Immature natural killer cell (primary cell): ENCODE data around the gene IGFBP5. TPM values are rescaled to one million over a fixed set of nuclear protein-coding genes. Genes with fewer than 3 reads are reported as not detected.

Experiments used
- DNase-seq, 3 donors: peaks; one replicate each; pipeline ENCODE4 v3.0.0; 2022; ENCODE audit warnings: mixed read lengths in 1 of 3
- H3K27ac Mint-ChIP-seq, 6 donors: one replicate each; pipeline ENCODE4 v1.8.0; 2020; ENCODE audit warnings: mixed read lengths in 6 of 6, mild to moderate bottlenecking in 5 of 6, inconsistent platforms in 4 of 6, moderate library complexity in 3 of 6
- H3K27me3 Mint-ChIP-seq, 3 donors: one replicate each; pipeline ENCODE4 v1.8.0; 2020 to 2021; ENCODE audit warnings: low read depth in 3 of 3, mild to moderate bottlenecking in 3 of 3, mixed read lengths in 3 of 3, moderate library complexity in 3 of 3, inconsistent platforms in 1 of 3
- H3K36me3 Mint-ChIP-seq, 3 donors: one replicate each; pipeline ENCODE4 v1.8.0; 2020; ENCODE audit warnings: mixed read lengths in 3 of 3, inconsistent platforms in 2 of 3, mild to moderate bottlenecking in 2 of 3
- H3K4me1 Mint-ChIP-seq, 2 donors: one replicate each; pipeline ENCODE4 v1.8.0; 2020; ENCODE audit warnings: inconsistent platforms in 2 of 2, mild to moderate bottlenecking in 2 of 2, mixed read lengths in 2 of 2, moderate library complexity in 1 of 2
- H3K4me3 Mint-ChIP-seq, 5 donors: one replicate each; pipeline ENCODE4 v1.8.0; 2020; ENCODE audit warnings: mild to moderate bottlenecking in 5 of 5, mixed read lengths in 5 of 5, inconsistent platforms in 3 of 5, moderate library complexity in 3 of 5
- H3K9me3 Mint-ChIP-seq, 6 donors: one replicate each; pipeline ENCODE4 v1.8.0; 2020; ENCODE audit warnings: mild to moderate bottlenecking in 6 of 6, mixed read lengths in 6 of 6, inconsistent platforms in 4 of 6, moderate library complexity in 3 of 6
- polyA plus RNA-seq, 3 donors: library from polyadenylated mRNA; unstranded; fragments of 300-500 nt; fragmentation: Illumina TruSeq; gene quantifications; one replicate each; pipeline ENCODE4 v1.2.3, GENCODE V29; 2021

Gene IGFBP5
- polyA plus RNA-seq: not detected

- H3K4me3 Mint-ChIP-seq: peak within 1 kb of the TSS in 1 of 5 donors; percentile 8
- no peak for DNase-seq
- no peak within 1 kb of the TSS for H3K27ac Mint-ChIP-seq
- peaks cover 24 to 29% of the 10 kb centered on the region in 2 donors for H3K4me1 Mint-ChIP-seq
- H3K36me3 Mint-ChIP-seq: no peaks in the 10 kb centered on the region
- H3K9me3 Mint-ChIP-seq: no peaks in the 10 kb centered on the region
- peaks cover 21 to 23% (median 21%) of the 10 kb centered on the region in 3 donors for H3K27me3 Mint-ChIP-seq
Observed at GRCh38 chr2:216695401-216695821, at the start of gene IGFBP5. IGFBP5 (minus strand) TSS chr2:216695549; CDS start chr2:216694775, 774 bp downstream.

GRCh38 chr2:216743781-216744180 is 48.4 kb upstream of the IGFBP5 start:
- Mint-ChIP-seq H3K27me3 (peaks cover 2 to 30% (median 7%) of the 10 kb centered on the region in 3 donors), H3K9me3 (no peaks in the 10 kb centered on the region), H3K27ac (no peak overlapping the region), H3K4me3 (no peak overlapping the region), H3K36me3 (no peaks in the 10 kb centered on the region), H3K4me1 (no peaks in the 10 kb centered on the region)
- no peak for DNase-seq

GRCh38 chr2:216742411-216742810 is 47.1 kb upstream of the IGFBP5 start:
- H3K27me3 Mint-ChIP-seq: peaks cover 3 to 20% (median 7%) of the 10 kb centered on the region in 3 donors

GRCh38 chr2:216741223-216741593 is 45.9 kb upstream of the IGFBP5 start:
- H3K9me3 Mint-ChIP-seq: no peaks in the 10 kb centered on the region
- H3K4me1 Mint-ChIP-seq: no peaks in the 10 kb centered on the region
- no peaks in the 10 kb centered on the region for H3K36me3 Mint-ChIP-seq
- peaks cover 3 to 22% (median 7%) of the 10 kb centered on the region in 3 donors for H3K27me3 Mint-ChIP-seq
- no peak overlapping the region for H3K27ac Mint-ChIP-seq
- DNase-seq: no peak
- H3K4me3 Mint-ChIP-seq: no peak overlapping the region

More at GRCh38 chr2:216742411-216742810, 47.1 kb upstream of the IGFBP5 start:
- no peaks in the 10 kb centered on the region for H3K4me1 Mint-ChIP-seq
- no peaks in the 10 kb centered on the region for H3K36me3 Mint-ChIP-seq
- H3K27ac Mint-ChIP-seq: no peak overlapping the region
- no peak overlapping the region for H3K4me3 Mint-ChIP-seq
- no peaks in the 10 kb centered on the region for H3K9me3 Mint-ChIP-seq
- DNase-seq: no peak

GRCh38 chr2:216740557-216741222 is 45.3 kb upstream of the IGFBP5 start:
- H3K4me3 Mint-ChIP-seq: no peak overlapping the region
- DNase-seq: no peak
- H3K27me3 Mint-ChIP-seq: peaks cover 3 to 20% (median 7%) of the 10 kb centered on the region in 3 donors
- H3K36me3 Mint-ChIP-seq: no peaks in the 10 kb centered on the region
- H3K4me1 Mint-ChIP-seq: no peaks in the 10 kb centered on the region
- no peak overlapping the region for H3K27ac Mint-ChIP-seq
- no peaks in the 10 kb centered on the region for H3K9me3 Mint-ChIP-seq

DNA sequence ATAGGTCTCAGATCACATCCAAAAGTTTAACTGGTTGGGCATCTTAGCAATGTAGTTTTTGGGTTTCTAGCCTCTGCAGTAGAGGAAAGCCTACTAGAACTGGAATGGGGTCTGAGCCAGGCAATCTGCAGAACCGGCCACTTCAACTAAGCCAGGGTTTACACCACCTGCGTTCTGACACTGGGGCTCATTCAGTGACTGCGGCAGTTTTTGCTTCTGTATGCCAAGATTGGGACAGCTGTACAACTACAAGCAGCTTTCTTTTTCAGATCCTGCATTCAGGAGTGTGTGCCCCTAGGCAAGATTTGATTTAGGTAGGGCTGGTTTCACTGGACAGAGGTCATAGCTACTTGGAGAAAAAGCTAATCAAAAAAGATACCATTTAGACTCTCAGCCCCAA is 43.7 kb upstream of the IGFBP5 start:
- Mint-ChIP-seq H3K36me3 (no peaks in the 10 kb centered on the region), H3K4me1 (no peaks in the 10 kb centered on the region), H3K27ac (no peak overlapping the region), H3K4me3 (no peak overlapping the region), H3K27me3 (peaks cover 3 to 17% (median 7%) of the 10 kb centered on the region in 3 donors), H3K9me3 (no peaks in the 10 kb centered on the region)
- DNase-seq: no peak

- Mint-ChIP-seq H3K9me3 (no peaks in the 10 kb centered on the region), H3K4me1 (no peaks in the 10 kb centered on the region)
Observed at GRCh38 chr2:216737676-216738075, 42.3 kb upstream of the IGFBP5 start.

GRCh38 chr2:216736326-216736725 is 41.0 kb upstream of the IGFBP5 start:
- Mint-ChIP-seq H3K9me3 (no peaks in the 10 kb centered on the region), H3K36me3 (no peaks in the 10 kb centered on the region), H3K4me1 (no peaks in the 10 kb centered on the region), H3K4me3 (no peak overlapping the region), H3K27me3 (peaks cover 0 to 7% (median 3%) of the 10 kb centered on the region in 3 donors), H3K27ac (no peak overlapping the region)
- no peak for DNase-seq

More at GRCh38 chr2:216737676-216738075, 42.3 kb upstream of the IGFBP5 start:
- H3K36me3 Mint-ChIP-seq: no peaks in the 10 kb centered on the region
- no peak overlapping the region for H3K27ac Mint-ChIP-seq
- no peak for DNase-seq
- no peak overlapping the region for H3K4me3 Mint-ChIP-seq
- H3K27me3 Mint-ChIP-seq: peaks cover 0 to 16% (median 3%) of the 10 kb centered on the region in 3 donors

DNA sequence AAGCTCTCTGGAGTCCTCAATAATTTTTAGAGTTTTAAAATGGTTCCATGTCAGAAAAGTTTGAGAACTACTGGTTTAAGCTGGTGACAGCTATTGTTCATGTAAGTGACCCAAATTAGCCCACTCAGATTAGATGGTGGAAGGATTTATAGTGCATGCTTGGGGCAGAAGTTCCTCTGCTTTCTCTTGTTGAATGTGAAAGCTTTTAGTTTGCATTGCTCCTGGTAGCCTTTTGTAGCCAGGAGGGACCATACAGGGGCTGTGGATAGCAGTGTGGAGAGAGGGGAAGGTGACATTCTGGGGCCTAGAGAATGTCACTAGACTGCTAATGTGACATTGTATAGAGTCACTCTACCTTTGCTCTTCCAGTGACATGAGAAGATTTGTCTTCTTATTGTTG is 40.3 kb upstream of the IGFBP5 start:
- no peak for DNase-seq
- no peaks in the 10 kb centered on the region for H3K4me1 Mint-ChIP-seq
- no peak overlapping the region for H3K27ac Mint-ChIP-seq
- H3K36me3 Mint-ChIP-seq: no peaks in the 10 kb centered on the region
- no peak overlapping the region for H3K4me3 Mint-ChIP-seq
- no peaks in the 10 kb centered on the region for H3K9me3 Mint-ChIP-seq
- H3K27me3 Mint-ChIP-seq: peaks cover 0 to 11% (median 3%) of the 10 kb centered on the region in 3 donors

- Mint-ChIP-seq H3K4me3 (no peak overlapping the region), H3K36me3 (no peaks in the 10 kb centered on the region), H3K9me3 (no peaks in the 10 kb centered on the region), H3K27me3 (peaks cover 0 to 11% (median 3%) of the 10 kb centered on the region in 3 donors), H3K27ac (no peak overlapping the region), H3K4me1 (no peaks in the 10 kb centered on the region)
- DNase-seq: no peak
Observed at GRCh38 chr2:216735086-216735485, 39.7 kb upstream of the IGFBP5 start.

DNA sequence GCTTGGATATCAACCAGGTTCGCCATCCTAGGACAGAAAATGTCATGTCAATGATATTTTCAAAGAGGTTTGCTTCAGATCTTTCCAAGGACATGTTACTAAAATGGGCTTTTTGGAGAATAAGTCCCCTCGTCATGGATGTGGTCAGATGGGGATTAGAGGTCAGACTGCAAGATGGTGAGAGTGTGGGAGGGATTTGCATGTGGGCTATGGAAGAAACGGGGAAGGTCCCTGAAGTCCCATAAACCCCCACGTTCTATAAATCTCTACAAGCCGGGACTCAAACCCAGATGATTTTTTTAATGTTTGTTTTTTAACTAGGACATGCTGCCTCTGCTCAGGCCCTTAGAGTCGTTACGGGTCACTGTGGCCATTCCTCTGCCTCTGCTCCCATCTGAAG is 37.7 kb upstream of the IGFBP5 start:
- peaks cover 0 to 9% (median 2%) of the 10 kb centered on the region in 3 donors for H3K27me3 Mint-ChIP-seq
- no peak overlapping the region for H3K27ac Mint-ChIP-seq
- no peaks in the 10 kb centered on the region for H3K9me3 Mint-ChIP-seq
- no peaks in the 10 kb centered on the region for H3K4me1 Mint-ChIP-seq
- H3K4me3 Mint-ChIP-seq: no peak overlapping the region
- DNase-seq: no peak
- no peaks in the 10 kb centered on the region for H3K36me3 Mint-ChIP-seq

DNA sequence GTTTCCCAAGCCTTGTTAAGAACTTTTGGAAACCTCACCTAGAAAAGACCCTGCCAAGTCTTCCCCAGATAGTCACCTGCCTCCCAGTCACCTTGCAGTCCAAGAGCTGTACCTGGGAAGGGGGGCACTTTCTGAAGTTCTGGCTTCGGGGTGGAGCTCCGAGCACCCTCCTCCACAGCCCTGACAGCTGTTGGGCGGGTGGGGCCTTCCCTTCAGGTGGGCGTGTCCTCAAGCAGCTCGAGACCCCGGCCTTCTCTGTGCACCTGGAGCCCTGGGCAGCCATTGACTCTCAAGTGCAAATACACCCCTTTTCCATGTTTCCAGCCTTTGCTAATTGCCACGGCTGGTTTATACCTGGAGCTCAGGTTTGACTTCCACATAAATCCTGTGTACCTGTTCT is 37.0 kb upstream of the IGFBP5 start:
- Mint-ChIP-seq H3K4me1 (no peaks in the 10 kb centered on the region), H3K4me3 (no peak overlapping the region), H3K9me3 (no peaks in the 10 kb centered on the region), H3K27ac (no peak overlapping the region), H3K36me3 (no peaks in the 10 kb centered on the region), H3K27me3 (peaks cover 0 to 13% (median 1%) of the 10 kb centered on the region in 3 donors)
- no peak for DNase-seq

DNA sequence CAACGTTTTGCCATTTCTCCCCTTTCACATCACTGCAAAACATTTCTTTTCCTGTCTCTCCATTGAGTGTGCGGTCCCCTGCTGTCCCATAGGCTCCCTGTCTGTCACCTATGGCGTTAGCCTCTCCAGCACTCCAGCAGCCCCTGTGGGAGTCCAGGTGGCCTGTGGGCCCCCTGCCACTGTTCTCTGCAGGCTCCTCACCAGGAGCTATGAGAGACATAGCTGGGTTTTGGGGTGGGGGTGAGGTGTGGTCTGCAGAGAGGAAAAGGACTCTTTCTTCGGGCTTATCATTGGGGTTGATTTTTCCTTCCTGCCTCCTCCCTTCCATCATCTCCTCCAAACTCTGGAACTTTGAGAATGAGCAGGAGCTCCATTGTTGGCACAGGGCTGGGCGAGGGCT is 36.1 kb upstream of the IGFBP5 start:
- Mint-ChIP-seq H3K4me3 (no peak overlapping the region), H3K9me3 (no peaks in the 10 kb centered on the region), H3K27ac (no peak overlapping the region), H3K4me1 (no peaks in the 10 kb centered on the region), H3K27me3 (peaks cover 0 to 8% (median 1%) of the 10 kb centered on the region in 3 donors), H3K36me3 (no peaks in the 10 kb centered on the region)
- no peak for DNase-seq

- DNase-seq: no peak
- Mint-ChIP-seq H3K4me1 (no peaks in the 10 kb centered on the region), H3K36me3 (no peaks in the 10 kb centered on the region), H3K4me3 (no peak overlapping the region), H3K27ac (no peak overlapping the region), H3K9me3 (no peaks in the 10 kb centered on the region), H3K27me3 (peaks cover 0 to 8% (median 1%) of the 10 kb centered on the region in 3 donors)
Observed at GRCh38 chr2:216730871-216731270, 35.5 kb upstream of the IGFBP5 start.
